ENCODE measurements around the gene HAVCR2.

GRCh38 chr5:157068339-157068738 lies 40.5 kb downstream of the HAVCR2 start:
- no peak for TF ChIP-seq CTCF (IDR thresholded peaks at IDR 0.05)
- TF ChIP-seq POLR2A (IDR thresholded peaks at IDR 0.05) = no peak
- no peak for TF ChIP-seq POLR2AphosphoS5 (IDR thresholded peaks at IDR 0.05)

Data from prostate gland (tissue), 2 donors.